HG02642 (cell line): Measurements from ENCODE around the gene TBC1D10B.
"Not testable (repeated sequence)": the region's sequence is repeated elsewhere in the genome, so short reads cannot be mapped to it uniquely, and the experiment has no call there.

Experiments used
- ATAC-seq: cut with Tn5 transposase; IDR thresholded peaks from one replicate; pipeline ENCODE4 v1.9.1; 2021; ENCODE audit warnings: mild to moderate bottlenecking; ENCODE audit not compliant: unreplicated experiment, poor library complexity

Gene TBC1D10B

GRCh38 chr16:30338715-30339114 lies 31.6 kb downstream of the TBC1D10B start:
- not testable (repeated sequence) for ATAC-seq

- ATAC-seq = not testable (repeated sequence)
These were observed 32.3 kb downstream of the TBC1D10B start for GRCh38 chr16:30337964-30338357.

- peak; percentile 0 for ATAC-seq
These were observed 34.5 kb downstream of the TBC1D10B start for GRCh38 chr16:30335598-30336474.

- ATAC-seq = peak; percentile 79
These were observed 35.2 kb downstream of the TBC1D10B start for GRCh38 chr16:30335028-30335597.

GRCh38 chr16:30334473-30334989 lies 35.8 kb downstream of the TBC1D10B start:
- peak; percentile 91 for ATAC-seq

GRCh38 chr16:30324220-30324619 lies 46.1 kb downstream of the TBC1D10B start:
- not testable (repeated sequence) for ATAC-seq

GRCh38 chr16:30318647-30319046 lies 51.6 kb downstream of the TBC1D10B start:
- ATAC-seq = not testable (repeated sequence)

GRCh38 chr16:30310937-30311336 lies 59.4 kb downstream of the TBC1D10B start:
- ATAC-seq = not testable (repeated sequence)

- ATAC-seq = not testable (repeated sequence)
These were observed 61.0 kb downstream of the TBC1D10B start for GRCh38 chr16:30309255-30309654.
